T-helper 2 cell (primary cell): ENCODE data around the gene LCE6A.

Experiments used
- DNase-seq, 5 experiments: peaks; one replicate each; pipeline versions ENCODE4 v3.0.0 to v3.0.0-alpha.2; 2012 to 2022

Gene LCE6A

GRCh38 chr1:152876827-152877226 lies 34.2 kb downstream of the LCE6A start:
- no peak for DNase-seq

- DNase-seq = peak in 1 of 5 experiments; percentile 6
Measured at GRCh38 chr1:152878042-152878441, 35.4 kb downstream of the LCE6A start, which contains the start of gene SMCP. Gene SMCP, plus strand, starts transcription at chr1:152878322. Its CDS starts 6,101 bp downstream, at chr1:152884423.

GRCh38 chr1:152879559-152880198 lies 37.0 kb downstream of the LCE6A start:
- no peak for DNase-seq

- DNase-seq = no peak
Measured at GRCh38 chr1:152880316-152880715, 37.7 kb downstream of the LCE6A start.

- peak in 1 of 5 experiments; percentile 11 for DNase-seq
Measured at GRCh38 chr1:152880907-152881306, 38.3 kb downstream of the LCE6A start.

- no peak for DNase-seq
Measured at GRCh38 chr1:152884085-152884484, 41.4 kb downstream of the LCE6A start.

GRCh38 chr1:152884506-152884905 lies 41.9 kb downstream of the LCE6A start:
- DNase-seq = no peak

- DNase-seq = no peak
Measured at GRCh38 chr1:152884966-152885624, 42.4 kb downstream of the LCE6A start.

- DNase-seq = no peak
Measured at GRCh38 chr1:152886085-152886484, 43.4 kb downstream of the LCE6A start.

GRCh38 chr1:152886758-152887409 lies 44.2 kb downstream of the LCE6A start:
- no peak for DNase-seq

- no peak for DNase-seq
Measured at GRCh38 chr1:152888126-152888525, 45.5 kb downstream of the LCE6A start.
